NCI-H345 treated with DMSO at 0.1 percent for 48 hours (cell line): ENCODE measurements around the gene IFNG-AS1.

ENCODE experiments used
- DNase-seq: peaks from one replicate; lab custom pipeline; 2025; ENCODE audit not compliant: unreplicated experiment; lab: John Stamatoyannopoulos, UW

The IFNG-AS1 gene

DNA sequence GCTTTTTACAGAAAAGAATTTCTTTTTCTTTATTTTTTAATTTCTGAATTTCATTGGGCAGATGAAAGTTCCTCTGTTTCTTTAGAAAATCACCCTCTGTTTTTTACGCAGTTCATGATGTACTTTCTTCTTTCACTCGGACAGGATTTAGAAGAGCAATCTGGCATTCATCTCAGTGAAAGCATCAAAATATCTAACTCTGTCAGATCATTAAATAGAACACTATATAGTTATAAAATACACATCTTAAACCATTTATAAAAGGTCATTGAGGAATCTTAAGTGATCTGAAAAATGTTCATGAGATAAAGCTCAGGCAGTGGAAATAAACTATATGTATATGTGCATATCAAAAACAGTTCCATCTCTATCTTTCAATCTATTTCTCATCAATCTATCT, 3.9 kb downstream of the IFNG-AS1 start:
- no peak for DNase-seq

DNA sequence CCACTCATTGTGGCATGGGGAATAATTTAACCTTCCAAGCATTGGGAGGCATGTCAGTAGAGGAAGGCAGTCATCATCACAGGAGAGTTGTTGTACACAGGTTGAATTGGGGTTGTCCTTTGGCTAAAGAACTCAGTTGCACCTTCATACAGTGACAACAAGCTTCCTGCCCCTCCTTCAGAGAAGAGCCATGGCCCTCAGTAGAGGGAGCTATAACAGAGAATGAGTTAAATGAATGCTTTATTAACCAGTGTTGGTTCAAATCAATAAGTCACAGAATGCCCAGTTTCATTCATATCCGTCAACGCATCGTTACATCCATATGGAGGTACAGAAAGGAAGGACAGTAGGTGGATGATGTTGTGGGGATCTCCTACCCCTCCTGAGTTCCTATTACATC, 4.8 kb downstream of the IFNG-AS1 start:
- no peak for DNase-seq

DNA sequence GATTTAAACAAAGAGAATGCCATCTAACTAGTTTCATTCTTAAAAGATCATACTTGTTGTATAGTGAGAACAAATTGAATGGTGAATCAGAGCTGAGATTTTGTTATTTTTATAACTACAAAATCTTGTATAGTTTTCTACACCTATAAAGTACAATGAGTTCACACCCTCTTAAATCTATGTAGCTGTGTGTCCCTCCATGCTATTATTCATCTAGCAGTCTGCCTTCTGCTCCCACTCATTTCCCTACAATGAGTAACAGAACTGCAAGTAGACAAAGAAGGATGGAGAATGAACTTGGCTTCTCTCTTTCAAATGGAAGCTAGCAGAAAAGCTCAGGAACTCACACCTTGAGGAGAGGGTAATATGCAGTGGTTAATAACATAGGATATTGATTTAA, 7.1 kb downstream of the IFNG-AS1 start:
- DNase-seq, result no peak

DNA sequence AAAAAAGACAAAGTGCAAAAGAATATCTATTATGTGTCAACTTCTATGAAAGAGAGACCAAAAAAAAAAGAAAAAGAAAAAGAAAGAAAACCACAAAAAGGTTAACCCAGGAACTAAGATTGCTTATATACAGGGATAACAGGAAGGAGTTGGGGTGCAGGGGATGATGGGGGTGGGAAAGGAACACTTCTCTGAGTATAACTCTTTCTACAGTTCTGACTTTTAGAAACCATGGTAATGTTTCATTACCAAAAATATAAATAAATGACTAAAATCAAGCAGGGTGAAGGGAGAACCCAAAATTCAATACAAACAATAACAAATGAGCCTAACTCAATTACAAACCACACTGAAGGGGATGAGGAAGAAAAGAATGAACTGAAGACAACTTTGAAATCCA, 9.1 kb downstream of the IFNG-AS1 start:
- DNase-seq, result no peak

DNA sequence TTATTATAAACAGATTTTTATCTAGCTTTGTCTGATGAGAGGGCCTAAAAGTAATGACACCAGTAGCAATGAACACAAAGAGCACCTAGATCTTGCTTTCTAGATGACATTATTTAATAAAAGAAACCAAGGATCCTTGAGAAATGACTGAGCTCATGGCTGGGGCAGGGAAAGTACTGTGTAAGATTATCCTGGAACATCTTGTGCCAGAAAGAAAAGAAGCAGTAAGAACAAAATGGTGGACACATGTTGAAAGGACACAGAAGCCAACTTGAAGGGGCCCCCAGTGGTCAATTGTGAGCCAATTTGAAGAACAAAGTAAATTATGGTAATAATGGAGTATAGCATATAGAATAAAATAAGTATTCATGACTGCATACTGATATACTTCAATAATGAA, 10.0 kb downstream of the IFNG-AS1 start:
- no peak for DNase-seq

DNA sequence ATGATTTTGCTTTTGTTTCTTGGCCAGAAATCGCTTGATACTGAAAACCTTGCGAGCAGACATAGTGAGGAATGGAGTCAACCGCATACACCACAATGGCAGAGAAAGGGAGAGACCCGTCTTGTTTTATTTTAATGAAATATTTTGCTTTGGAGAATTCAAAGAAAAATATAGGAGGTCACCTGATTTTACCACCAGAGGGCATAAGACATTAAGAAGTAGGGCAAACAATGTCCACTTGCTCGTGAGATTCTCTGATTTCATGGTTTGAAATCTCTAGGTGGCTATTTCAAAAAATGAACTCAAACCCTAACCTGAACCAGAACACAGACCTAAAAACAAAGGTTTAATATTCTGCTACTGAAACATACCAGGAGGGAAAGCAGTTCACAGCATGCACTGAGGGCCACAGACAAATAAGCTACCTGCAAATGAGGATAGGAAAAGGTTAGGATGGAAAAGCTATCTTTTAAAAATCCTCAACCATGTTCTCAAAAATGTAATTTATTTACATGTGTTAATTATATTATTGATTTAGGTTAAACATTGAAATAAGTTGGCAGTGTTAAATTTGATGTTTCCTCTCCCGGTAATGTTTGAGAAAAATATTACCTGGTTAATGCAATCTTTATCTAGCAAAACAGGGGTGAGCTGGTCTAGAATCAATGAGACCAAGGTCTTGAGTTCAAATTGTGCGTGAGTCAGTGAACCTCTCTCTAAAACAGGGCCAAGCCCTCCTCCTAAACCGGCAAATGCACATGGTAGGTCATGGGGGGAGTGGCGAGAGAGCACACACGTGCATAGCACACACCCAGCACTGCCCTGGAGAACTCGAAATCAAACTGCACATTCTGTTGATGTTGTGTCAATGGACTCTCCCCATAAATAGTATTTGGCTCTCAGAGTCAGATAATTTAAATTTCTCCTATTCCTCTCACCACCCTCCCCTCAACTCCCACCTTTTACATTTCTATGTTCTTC, 12.5 kb downstream of the IFNG-AS1 start:
- no peak for DNase-seq

DNA sequence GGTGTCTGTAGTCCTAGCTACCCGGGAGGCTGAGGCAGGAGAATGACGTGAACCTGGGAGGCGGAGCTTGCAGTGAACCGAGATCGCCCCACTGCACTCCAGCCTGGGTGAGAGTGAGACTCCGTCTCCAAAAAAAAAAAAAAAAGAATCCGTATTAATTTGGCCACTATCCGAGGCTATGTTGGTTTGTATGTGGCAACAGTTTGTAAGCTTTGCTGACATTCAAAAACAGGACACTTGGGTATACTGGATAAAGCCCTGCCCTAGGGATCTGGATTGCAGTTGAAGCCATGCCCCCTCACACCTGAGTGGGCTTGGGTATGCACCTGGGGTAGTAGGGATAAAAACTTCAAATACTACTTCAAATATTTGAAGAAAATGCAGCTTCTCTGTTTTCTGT, 14.5 kb downstream of the IFNG-AS1 start:
- DNase-seq, result no peak

DNA sequence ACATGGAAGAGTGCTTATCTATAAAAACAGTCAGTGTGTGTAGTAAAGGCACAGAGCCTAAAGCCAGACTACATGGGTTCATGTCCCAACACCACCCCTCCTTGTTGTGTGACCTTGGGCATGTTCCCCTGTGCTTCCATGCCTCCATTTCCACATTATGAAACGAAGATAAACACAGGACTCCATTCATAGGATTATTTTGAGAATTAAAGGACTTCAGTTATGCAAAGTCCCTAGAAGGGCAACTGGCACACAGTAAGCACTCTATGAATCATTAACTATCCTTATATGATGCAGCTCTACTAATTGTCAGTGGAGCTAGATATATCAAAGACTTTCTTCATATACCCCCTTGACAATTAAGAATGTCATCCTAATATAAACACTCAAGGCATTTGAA, 17.8 kb downstream of the IFNG-AS1 start:
- DNase-seq, result no peak

DNA sequence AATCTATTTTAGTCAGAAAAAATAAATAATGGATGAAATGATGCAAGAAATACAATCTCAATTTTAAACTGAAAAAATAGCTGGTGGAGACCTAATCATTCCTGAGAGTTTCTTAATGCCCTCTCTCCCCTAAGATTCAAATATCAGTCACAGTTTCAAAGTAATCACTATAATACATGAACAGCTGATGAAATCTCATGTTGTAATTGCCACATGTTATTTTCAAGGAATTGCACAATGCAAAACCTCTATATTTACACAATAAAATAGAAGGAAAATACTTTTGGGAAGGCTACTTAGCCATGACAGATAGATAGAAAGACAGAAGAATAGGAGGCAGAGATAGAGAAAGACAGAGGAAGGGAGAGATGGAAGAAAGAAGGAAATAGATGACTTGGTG, 18.2 kb downstream of the IFNG-AS1 start:
- no peak for DNase-seq

DNA sequence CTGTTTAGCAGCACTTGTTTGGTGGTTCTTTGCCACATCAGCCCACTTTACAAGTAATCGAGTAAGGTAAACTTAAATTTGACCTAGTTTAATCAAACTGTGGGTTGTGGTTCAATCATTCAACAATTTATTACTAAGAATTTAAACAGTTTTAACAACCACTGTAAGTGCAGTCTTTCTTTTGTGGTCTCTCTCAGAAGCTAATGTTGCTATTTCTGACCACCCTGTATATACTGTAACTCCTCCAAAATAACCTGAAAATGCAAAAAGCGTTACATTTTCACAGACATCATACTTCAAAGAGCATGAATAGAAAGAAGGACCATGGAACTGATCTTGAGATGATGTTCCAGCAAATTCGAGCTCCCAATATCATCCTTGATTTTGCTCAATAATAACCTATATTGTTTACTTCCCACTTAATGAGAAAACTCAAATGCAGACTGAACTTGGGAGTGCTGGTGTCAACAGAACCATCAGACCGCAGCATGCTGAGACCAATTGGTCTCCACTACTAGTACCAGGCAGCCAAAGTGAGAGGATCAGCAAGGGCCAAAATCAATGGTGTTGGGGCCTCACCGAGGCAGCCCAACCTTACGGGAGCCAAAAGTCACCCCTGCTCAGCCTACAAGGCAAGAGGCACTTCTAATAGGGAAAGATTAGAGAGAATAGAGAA, 22.1 kb downstream of the IFNG-AS1 start:
- no peak for DNase-seq

DNA sequence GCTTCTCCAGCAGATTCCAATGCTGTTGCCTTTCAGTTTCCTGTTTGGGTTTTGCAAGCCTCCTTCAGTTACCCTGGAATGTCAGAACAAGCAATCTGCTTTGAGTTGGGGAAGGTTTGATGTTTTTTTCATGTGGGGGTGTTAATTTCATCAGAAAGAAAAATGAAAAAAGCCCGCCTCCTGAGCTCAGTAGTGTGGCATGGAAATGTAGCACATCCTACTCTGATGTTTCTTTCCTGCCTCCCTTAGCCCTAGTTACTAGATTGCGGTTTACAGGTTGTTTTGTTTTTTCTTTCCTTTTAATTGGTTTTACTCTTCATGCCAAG, 22.6 kb downstream of the IFNG-AS1 start:
- DNase-seq, result no peak

DNA sequence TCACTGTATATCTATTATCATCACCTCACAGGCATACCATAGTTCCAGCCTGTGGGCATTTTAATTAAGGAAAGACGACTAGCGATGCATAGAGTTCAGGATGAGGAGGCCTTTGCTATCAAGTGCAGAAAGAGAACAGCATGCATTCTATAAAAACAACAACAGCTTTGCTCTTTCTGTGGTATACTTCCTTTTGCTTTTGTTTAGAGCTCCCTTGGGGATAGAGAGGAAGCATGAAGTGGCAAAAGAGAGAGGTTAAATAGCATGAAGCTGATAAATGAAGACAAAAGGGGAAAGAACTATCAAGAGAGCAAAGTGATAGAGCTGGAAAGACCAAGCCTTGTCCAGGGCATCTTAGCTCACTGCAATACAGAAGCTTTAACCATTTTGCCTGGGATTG, 23.5 kb downstream of the IFNG-AS1 start:
- peak; percentile 8 for DNase-seq

DNA sequence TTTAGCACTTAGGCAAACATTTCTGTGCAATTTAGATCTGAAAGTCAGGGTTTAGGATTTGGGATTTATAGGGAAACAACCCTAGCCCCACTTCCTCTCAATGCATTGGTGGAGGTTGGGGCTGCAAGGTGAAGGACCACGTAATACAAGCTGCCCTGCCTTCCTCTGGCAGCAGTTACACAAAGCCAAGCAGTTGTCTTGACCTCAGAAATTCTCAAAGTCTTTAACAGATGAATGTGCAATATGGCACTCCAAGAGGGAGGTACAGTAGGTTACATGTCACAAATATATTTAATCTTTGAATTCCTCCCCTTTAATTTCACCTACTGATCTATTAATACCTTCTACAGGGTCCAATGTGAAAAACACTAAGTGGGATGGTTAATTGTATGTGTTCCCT, 23.9 kb downstream of the IFNG-AS1 start:
- DNase-seq, result no peak

DNA sequence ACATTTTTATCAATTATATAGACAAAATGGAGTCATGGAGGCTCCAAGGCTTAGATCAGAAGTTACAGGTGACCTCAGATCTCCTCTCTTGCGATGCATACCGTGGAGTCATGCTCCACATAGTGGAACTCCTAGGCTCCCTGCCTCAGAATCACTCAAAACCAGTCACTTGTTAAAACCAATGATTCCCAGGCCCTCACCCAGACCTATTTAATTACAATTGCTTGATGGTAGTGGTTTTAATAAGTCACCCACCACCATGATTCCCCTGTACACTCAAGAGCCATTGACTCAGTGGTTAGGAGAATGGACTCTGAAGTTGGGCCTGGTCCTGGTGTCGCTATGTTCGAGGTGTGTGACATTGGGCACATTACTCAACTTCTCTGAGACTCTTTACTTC, 26.9 kb downstream of the IFNG-AS1 start:
- DNase-seq, result no peak

DNA sequence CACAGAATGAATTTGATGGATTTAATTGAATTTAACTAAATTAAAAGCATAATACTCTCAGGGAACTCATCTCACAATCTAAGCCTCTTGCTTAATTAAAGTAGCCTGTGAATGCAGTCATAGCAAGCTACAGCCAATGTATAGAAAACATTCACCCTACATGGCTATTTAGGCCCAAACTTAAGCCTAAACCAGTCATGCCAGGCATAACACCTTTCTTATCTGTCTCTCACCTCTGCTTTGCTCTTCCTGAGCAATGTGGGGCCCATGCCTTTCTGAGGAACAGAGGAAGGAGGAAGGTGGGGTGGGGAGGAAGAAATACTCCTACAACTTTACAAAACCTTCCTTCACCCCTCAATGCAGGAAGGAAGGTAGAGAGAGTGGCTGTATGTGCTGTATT, 29.1 kb downstream of the IFNG-AS1 start:
- no peak for DNase-seq

DNA sequence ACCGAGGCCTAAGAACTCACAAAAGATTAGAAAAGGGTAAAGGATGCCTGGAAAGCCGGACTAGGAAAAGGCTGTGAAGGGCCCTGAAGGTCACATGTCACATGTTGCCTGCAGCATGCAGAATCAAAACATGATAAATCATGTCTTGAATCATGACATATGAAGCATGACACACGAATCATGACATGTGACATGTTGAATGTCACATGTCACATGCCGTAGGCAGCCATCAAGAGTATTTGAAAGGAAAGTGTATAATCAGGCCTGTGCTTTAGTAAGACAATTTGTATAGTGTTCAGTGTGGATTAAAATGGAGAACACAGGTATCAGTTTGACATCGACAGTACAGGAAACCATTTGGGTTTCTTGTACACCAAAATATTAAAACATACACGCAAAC, 30.8 kb downstream of the IFNG-AS1 start:
- DNase-seq, result no peak

DNA sequence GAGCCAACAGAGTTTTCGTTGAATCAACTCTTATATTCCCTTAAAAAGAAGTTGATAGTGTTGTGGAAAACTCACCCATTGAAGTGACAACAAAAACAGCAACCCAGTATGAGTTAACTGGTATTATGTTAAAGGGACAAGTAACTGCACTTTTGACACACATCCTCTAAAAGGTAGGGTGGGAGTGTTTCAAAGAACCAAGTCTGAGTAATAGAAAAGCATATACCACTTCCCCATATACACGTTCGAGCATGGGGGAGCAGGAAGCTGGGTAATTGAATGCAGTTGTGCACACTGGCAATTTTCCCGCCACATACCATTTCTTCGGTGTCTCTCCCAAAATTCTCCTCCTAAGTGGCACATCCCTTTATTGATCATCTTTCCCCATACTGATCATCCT, 31.5 kb downstream of the IFNG-AS1 start:
- DNase-seq, result no peak

DNA sequence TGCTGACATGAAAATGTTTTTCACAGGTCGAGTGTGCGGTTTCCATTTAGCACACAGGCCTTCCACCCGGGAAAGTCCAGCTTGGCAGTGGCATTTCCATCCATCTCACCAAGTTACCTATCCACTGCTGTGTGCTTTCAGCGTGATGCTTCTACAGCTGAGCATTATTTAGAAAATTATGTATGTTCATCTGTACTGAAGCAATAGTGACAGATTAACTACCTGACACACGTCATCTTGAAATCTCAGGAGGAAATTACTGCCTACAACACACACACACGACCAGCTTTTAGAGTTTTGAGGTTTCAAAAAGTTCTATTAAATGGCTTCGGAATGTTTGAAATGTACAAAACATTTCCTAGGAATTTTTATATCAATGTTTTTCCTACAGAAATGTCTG, 39.4 kb downstream of the IFNG-AS1 start:
- DNase-seq, result no peak

DNA sequence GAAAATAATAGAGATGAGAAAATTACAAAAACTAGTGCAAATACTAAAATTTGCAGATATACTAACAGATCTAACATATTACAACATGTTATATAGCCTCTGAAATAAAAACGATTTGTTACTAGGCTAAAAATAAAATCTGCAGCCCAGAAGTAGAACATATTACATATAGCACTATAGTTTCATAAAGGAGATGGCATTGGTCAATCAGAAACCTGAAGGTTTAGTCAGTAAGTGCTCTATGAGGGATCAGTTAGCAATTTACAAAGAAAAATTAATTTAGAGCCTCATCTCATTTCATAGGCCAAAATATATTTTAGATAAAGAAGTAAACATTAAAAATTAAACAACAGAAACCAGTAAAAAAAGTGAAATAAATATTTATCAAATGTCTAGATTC, 41.0 kb downstream of the IFNG-AS1 start:
- no peak for DNase-seq

DNA sequence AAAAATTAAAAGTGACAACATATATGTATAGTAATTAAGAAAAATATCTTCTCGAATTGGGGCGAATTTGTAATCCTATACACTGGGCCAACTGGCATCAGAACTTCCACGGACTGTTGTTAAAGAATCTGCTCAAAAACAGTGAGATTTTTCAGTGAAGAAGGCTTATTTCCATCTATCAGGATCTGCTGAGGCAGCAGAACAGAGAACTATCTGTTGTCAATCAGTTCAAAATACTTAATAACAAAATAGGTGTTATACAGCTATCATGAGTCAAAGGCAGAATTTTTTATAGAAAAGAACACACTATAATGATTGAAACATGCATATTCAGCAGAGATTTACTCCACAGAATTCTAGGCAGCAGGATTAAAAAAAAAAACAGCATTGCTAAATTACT, 41.9 kb downstream of the IFNG-AS1 start:
- no peak for DNase-seq

DNA sequence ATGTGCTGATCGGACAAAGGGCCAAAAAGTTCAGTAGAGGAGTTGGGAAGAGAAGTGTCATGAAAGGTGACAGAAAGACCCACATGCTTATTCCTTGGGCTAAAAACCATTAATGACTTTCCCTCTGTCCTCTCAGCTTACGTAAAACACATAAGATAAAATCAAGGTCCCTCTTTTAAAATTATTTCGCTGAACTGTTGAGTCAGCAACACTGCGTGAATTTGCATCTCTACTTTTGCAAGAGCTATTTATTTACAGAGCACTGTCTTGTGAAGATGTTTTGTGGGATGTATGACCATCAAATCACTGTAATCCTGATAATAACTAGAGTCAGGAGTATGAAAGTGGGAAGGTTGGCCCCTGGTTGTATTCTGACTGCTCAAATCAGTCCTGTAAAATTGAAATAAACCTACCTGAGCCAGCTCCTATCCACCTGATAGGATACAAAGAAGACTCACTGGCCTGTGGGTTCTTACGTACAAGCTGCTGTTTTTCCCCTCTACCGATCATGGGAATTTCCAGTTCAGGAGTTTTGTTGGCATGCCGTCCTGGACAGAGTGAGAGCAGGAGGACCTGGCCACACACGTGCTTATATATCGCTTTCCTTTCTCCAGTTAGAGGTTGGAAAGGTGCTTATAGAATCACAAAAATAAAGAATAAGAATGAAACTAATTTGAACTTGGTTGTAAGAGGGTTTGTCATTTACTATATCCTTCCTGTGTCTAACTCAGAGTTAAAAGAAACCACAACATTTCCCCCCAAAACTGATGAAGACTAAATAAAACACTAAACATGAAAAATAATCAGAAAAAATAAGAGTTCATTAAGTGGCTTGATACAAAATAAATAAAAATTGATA, 42.9 kb downstream of the IFNG-AS1 start:
- DNase-seq, result no peak

DNA sequence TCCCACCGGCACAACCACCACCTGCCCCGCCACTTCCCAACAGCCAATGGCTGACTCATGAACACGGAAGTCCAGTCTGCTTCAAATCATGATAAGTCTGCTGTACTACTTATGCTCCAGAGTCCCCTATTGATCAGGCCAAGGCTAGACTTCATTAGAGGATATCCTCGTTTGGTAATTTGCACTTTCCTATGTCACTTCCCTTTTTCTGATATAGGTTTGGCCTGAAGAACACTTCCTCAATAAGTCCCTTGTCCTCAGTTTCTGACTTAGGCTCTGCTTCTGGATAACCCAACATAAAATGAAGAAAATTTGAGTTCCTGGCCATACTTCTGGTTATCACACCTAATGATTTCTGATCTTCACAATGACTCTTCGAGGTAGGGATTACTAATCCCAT, 45.3 kb downstream of the IFNG-AS1 start:
- DNase-seq, result no peak
